Ovary (tissue), 9 donors: ENCODE measurements around the gene TTC16. TPM values are rescaled to one million over a fixed set of nuclear protein-coding genes. Genes with fewer than 3 reads are reported as not detected.
"Not testable (repeated sequence)": the region's sequence is repeated elsewhere in the genome, so short reads cannot be mapped to it uniquely, and the experiment has no call there.

Experiments used
- DNase-seq, 5 donors: peaks; one replicate each; pipeline ENCODE4 v3.0.0-alpha.2; 2019 to 2020
- H3K27ac ChIP-seq, 2 donors: fragments of 200-600 bp; one replicate each; pipeline versions ENCODE4 v1.5.1 to v1.8.0; 2019 to 2022
- H3K27me3 ChIP-seq: fragments of 200-600 bp; one replicate; pipeline ENCODE4 v1.8.0; 2022
- H3K36me3 ChIP-seq: fragments of 200-600 bp; sonication (generic); one replicate; pipeline ENCODE4 v1.5.1; 2019
- H3K4me1 ChIP-seq: one replicate; pipeline ENCODE4 v1.8.1; 2013; ENCODE audit warnings: mild to moderate bottlenecking, moderate library complexity; ENCODE audit not compliant: insufficient read depth
- H3K4me3 ChIP-seq: fragments of 200-600 bp; sonication (generic); one replicate; pipeline ENCODE4 v1.5.1; 2017
- H3K9me3 ChIP-seq, 2 donors: fragments of 200-600 bp in 1 of 2; sonication (generic) in 1 of 2; one replicate each; pipeline versions ENCODE4 v1.5.1 to v1.8.1; 2013 to 2019; ENCODE audit warnings: mild to moderate bottlenecking in 1 of 2, moderate library complexity in 1 of 2
- WGBS, 3 donors: extraction: QIAGEN DNeasy Blood & Tissue Kit in 1 of 3; methylation state at CpG; one replicate each; pipeline versions ENCODE4 v1.1.5 to v1.1.7; 2013 to 2017; 5-methylcytosine and 5-hydroxymethylcytosine counted together
- intact Hi-C, 4 donors: fragments of 100-400 bp; cut with DNase I; formaldehyde crosslinking; loops; one replicate each; pipeline versions ENCODE4 v1.11.0 to v1.15.1; 2022 to 2023
- polyA plus RNA-seq, 2 donors: library from polyadenylated mRNA; stranded (reverse); fragments of 200-250 nt in 1 of 2; fragments of 350-450 nt in 1 of 2; fragmentation: Illumina TruSeq in 1 of 2; extraction: RNeasy Lipid Tissue Mini Kit (QIAGEN cat#74804) in 1 of 2; gene quantifications; one replicate each; pipeline ENCODE4 v1.2.3, GENCODE V29; 2013 to 2014
- total RNA-seq, 7 donors: library from RNA; depleted of rRNA in 2 of 7; stranded (reverse); fragments of >200 nt in 2 of 7; fragmentation: NEBNext Ultra II Directional in 3 of 7; extraction: Animal tissue kit (Norgen Biotek cat#: 25700) in 3 of 7; gene quantifications; one replicate each; pipeline versions ENCODE4 v1.1.0 to v1.2.4, GENCODE V29; 2016 to 2023
- TF ChIP-seq, protein P1 (sequence below), 3 donors: fragments of 450-650 bp in 2 of 3; fragments of 200-600 bp in 1 of 3; IDR thresholded peaks; one replicate each; pipeline versions ENCODE4 v1.5.1 to v1.8.0; 2016 to 2022; ENCODE audit warnings: antibody characterized with exemption in 3 of 3, mild to moderate bottlenecking in 1 of 3
- donor health status: DM: no; HTN: no; CAD: no; lungs with moderate emphysema.
- donor health status: DM: no; HTN: no; CAD: no.
- donor health status: Bipolar disorder and iron deficiency.
- donor health status: DM: yes; HTN: yes; CAD: no.
- donor health status: DM: no; HTN: no; CAD: no.
- donor health status: DM: yes; HTN: yes; CAD: no.

The TTC16 gene
- total and polyA plus RNA-seq, 9 donors = under 0.01 to 5.9 (median 0.21) TPM; not detected in 3

DNA sequence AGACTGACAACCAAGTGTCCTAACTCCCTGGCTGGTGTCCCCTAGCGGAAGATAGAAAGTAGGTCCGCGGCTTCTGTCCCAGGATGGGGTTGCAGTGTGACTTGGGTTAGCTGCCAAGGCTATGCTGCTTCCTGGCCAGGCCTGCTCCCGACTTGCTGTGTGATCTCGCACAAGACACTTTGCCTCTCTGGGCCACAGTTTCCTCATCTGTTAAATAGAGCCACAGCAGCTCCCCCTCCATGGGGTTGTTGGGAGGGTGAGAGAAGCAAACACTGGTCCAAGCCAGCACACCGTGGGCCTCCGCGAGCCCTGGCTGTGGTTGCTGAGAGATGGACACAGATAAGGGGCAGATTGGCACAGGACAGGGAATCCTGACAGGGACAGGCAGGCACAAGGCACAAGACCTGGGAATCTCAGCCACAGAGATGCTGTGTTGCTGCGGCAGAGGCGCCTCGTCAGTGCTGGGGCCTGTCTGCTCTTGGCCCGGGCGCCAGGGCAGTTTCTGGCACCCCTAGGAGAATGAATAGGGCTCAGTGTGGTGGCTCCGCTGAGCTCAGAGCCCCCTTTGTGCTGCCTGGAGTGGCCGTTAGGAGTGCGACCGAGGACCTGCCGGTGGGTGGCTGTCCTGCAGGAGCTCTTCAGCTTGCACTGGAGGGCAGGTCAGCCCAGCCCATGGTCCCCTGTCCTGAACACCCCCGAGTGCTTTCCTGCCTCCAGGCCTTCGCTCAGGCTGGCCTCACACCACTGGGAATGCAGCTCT lies 64.4 kb downstream of the TTC16 start:
- WGBS, 3 donors = 81 to 89% (median 87%) methylated on average over 20 of the region's 20 CpGs
- Histone ChIP-seq H3K4me3 (no peak overlapping the region), H3K27me3 (no peaks in the 10 kb centered on the region), H3K36me3 (no peaks in the 10 kb centered on the region), H3K4me1 (peaks cover 3% of the 10 kb centered on the region), H3K27ac (no peak overlapping the region), H3K9me3 (no peaks in the 10 kb centered on the region)
- intact Hi-C loops = loop anchor here in 2 of 4 donors (5.0 to 10.0 kb wide), 3 partner anchors 38 to 84 kb away; partner anchors contain the start of gene TOR2A (in 1 of the 2)
- DNase-seq = no peak
- TF ChIP-seq, protein P1, sequence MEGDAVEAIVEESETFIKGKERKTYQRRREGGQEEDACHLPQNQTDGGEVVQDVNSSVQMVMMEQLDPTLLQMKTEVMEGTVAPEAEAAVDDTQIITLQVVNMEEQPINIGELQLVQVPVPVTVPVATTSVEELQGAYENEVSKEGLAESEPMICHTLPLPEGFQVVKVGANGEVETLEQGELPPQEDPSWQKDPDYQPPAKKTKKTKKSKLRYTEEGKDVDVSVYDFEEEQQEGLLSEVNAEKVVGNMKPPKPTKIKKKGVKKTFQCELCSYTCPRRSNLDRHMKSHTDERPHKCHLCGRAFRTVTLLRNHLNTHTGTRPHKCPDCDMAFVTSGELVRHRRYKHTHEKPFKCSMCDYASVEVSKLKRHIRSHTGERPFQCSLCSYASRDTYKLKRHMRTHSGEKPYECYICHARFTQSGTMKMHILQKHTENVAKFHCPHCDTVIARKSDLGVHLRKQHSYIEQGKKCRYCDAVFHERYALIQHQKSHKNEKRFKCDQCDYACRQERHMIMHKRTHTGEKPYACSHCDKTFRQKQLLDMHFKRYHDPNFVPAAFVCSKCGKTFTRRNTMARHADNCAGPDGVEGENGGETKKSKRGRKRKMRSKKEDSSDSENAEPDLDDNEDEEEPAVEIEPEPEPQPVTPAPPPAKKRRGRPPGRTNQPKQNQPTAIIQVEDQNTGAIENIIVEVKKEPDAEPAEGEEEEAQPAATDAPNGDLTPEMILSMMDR (IDR thresholded peaks at IDR 0.05) = no peak

DNA sequence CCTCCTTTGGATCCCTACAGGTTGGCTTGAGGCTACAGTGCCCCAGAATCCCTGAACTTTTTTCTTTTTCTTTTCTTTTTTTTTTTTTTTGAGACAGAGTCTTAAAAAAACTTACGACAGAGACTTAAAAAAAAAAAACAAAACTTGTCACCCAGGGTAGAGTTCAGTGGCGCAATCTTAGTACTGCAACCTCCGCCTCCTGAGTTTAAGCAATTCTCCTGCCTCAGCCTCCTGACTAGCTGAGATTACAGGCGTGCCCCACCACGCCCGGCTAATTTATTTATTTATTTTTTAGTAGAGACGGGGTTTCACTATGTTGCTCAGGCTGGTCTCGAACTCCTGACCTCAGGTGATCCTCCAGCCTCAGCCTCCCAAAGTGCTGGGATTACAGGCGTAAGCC lies 65.0 kb downstream of the TTC16 start:
- WGBS, 3 donors = 91 to 94% (median 92%) methylated on average over 9 of the region's 9 CpGs
- intact Hi-C loops = loop anchor here in 2 of 4 donors (5.0 to 10.0 kb wide), 3 partner anchors 39 to 84 kb away; partner anchors contain the start of gene TOR2A (in 1 of the 2)

More for the DNA sequence above, 65.0 kb downstream of the TTC16 start:
- H3K4me3 ChIP-seq, H3K27me3 ChIP-seq, H3K9me3 ChIP-seq, DNase-seq, H3K4me1 ChIP-seq, H3K36me3 ChIP-seq, H3K27ac ChIP-seq: not testable (repeated sequence)

Other genes starting within 250 kb of the TTC16 start
- gene STXBP1, start 103.8 kb upstream of the TTC16 start, total RNA-seq = 100 to 1,000 TPM in 1 of 7 donors, 10 to 100 TPM in 6; 46.8 to 102 (median 75.7) TPM
- 10 to 100 TPM; 18.8 to 84.2 TPM for gene STXBP1, start 103.8 kb upstream of the TTC16 start, polyA plus RNA-seq
- 10 to 100 TPM in 1 of 7 donors, 1 to 10 TPM in 4, under 1 TPM in 2; 0.63 to 99.0 (median 4.2) TPM for gene CFAP157, start 9.1 kb upstream of the TTC16 start, total RNA-seq
- under 1 TPM; 0.22 to 0.53 TPM for gene CFAP157, start 9.1 kb upstream of the TTC16 start, polyA plus RNA-seq
- gene PTRH1, start 416 bp upstream of the TTC16 start, total RNA-seq = 10 to 100 TPM in 5 of 7 donors, 1 to 10 TPM in 2; 5.7 to 27.7 (median 11.1) TPM
- 10 to 100 TPM in 1 of 2 donors, 1 to 10 TPM in 1; 1.0 to 12.9 TPM for gene PTRH1, start 416 bp upstream of the TTC16 start, polyA plus RNA-seq
- 10 to 100 TPM in 3 of 7 donors, 1 to 10 TPM in 4; 8.8 to 12.2 (median 9.9) TPM for gene TOR2A, start 19.2 kb downstream of the TTC16 start, total RNA-seq
- 10 to 100 TPM in 1 of 2 donors, 1 to 10 TPM in 1; 2.8 to 12.6 TPM for gene TOR2A, start 19.2 kb downstream of the TTC16 start, polyA plus RNA-seq
- 10 to 100 TPM in 2 of 7 donors, 1 to 10 TPM in 5; 2.8 to 17.0 (median 4.6) TPM for gene SH2D3C, start 62.6 kb downstream of the TTC16 start, total RNA-seq
- 1 to 10 TPM; 1.9 to 9.2 TPM for gene SH2D3C, start 62.6 kb downstream of the TTC16 start, polyA plus RNA-seq
- 100 to 1,000 TPM in 6 of 7 donors, 10 to 100 TPM in 1; 88.7 to 209 (median 130) TPM for gene CDK9, start 70.0 kb downstream of the TTC16 start, total RNA-seq
- 10 to 100 TPM; 71.7 to 98.9 TPM for gene CDK9, start 70.0 kb downstream of the TTC16 start, polyA plus RNA-seq
- gene FPGS, start 86.8 kb downstream of the TTC16 start, total RNA-seq = 100 to 1,000 TPM; 111 to 209 (median 158) TPM
- gene FPGS, start 86.8 kb downstream of the TTC16 start, polyA plus RNA-seq = 100 to 1,000 TPM in 1 of 2 donors, 10 to 100 TPM in 1; 18.9 to 108 TPM
- 100 to 1,000 TPM in 5 of 7 donors, 10 to 100 TPM in 2; 59.7 to 298 (median 217) TPM for gene ENG, start 138.6 kb downstream of the TTC16 start, total RNA-seq
- 100 to 1,000 TPM in 1 of 2 donors, 10 to 100 TPM in 1; 54.7 to 191 TPM for gene ENG, start 138.6 kb downstream of the TTC16 start, polyA plus RNA-seq
- 100 to 1,000 TPM in 6 of 7 donors, 10 to 100 TPM in 1; 30.9 to 174 (median 151) TPM for gene AK1, start 161.6 kb downstream of the TTC16 start, total RNA-seq
- 10 to 100 TPM; 37.7 to 87.4 TPM for gene AK1, start 161.6 kb downstream of the TTC16 start, polyA plus RNA-seq
- gene ST6GALNAC6, start 183.5 kb downstream of the TTC16 start, total RNA-seq = 100 to 1,000 TPM in 5 of 7 donors, 10 to 100 TPM in 2; 58.5 to 141 (median 111) TPM
- 100 to 1,000 TPM in 1 of 2 donors, 10 to 100 TPM in 1; 52.5 to 145 TPM for gene ST6GALNAC6, start 183.5 kb downstream of the TTC16 start, polyA plus RNA-seq
- gene ST6GALNAC4, start 201.0 kb downstream of the TTC16 start, total RNA-seq = 10 to 100 TPM; 29.5 to 58.4 (median 46.4) TPM
- gene ST6GALNAC4, start 201.0 kb downstream of the TTC16 start, polyA plus RNA-seq = 10 to 100 TPM in 1 of 2 donors, 1 to 10 TPM in 1; 2.2 to 34.0 TPM
- gene PIP5KL1, start 214.7 kb downstream of the TTC16 start, total RNA-seq = 1 to 10 TPM in 6 of 7 donors, under 1 TPM in 1; 0.48 to 4.0 (median 2.0) TPM
- gene PIP5KL1, start 214.7 kb downstream of the TTC16 start, polyA plus RNA-seq = under 1 TPM; 0.10 to 0.35 TPM
- 10 to 100 TPM; 10.6 to 37.1 (median 27.8) TPM for gene DPM2, start 221.8 kb downstream of the TTC16 start, total RNA-seq
- gene DPM2, start 221.8 kb downstream of the TTC16 start, polyA plus RNA-seq = 10 to 100 TPM; 22.7 to 27.2 TPM